Stimulated activated naive CD8-positive, alpha-beta T cell treated with anti-CD3 and anti-CD28 coated beads, Interleukin-15, Interleukin-2, amounts not matched to agents 100 ng/mL and 50 ng/mL, for 24 hours (primary cell): Measurements from ENCODE around the gene IGSF5.
"Not testable (repeated sequence)": the region's sequence is repeated elsewhere in the genome, so short reads cannot be mapped to it uniquely, and the experiment has no call there.

Experiments used
- H3K27ac Mint-ChIP-seq: one replicate; pipeline ENCODE4 v1.8.0; 2021; ENCODE audit warnings: mild to moderate bottlenecking, mixed read lengths
- H3K27me3 Mint-ChIP-seq: one replicate; pipeline ENCODE4 v1.8.0; 2021; ENCODE audit warnings: mixed read lengths
- H3K36me3 Mint-ChIP-seq: one replicate; pipeline ENCODE4 v1.8.0; 2021; ENCODE audit warnings: low read depth, mixed read lengths
- H3K4me1 Mint-ChIP-seq: one replicate; pipeline ENCODE4 v1.8.0; 2021; ENCODE audit warnings: low read depth, mixed read lengths
- H3K4me3 Mint-ChIP-seq: one replicate; pipeline ENCODE4 v1.8.0; 2021; ENCODE audit warnings: mild to moderate bottlenecking, mixed read lengths
- H3K9me3 Mint-ChIP-seq: one replicate; pipeline ENCODE4 v1.8.0; 2021; ENCODE audit warnings: mixed read lengths

IGSF5 gene

GRCh38 chr21:39744883-39745282 lies at the start of gene IGSF5:
Gene IGSF5 (plus strand): TSS chr21:39745183. CDS start chr21:39745510, 327 bp downstream.
- not testable (repeated sequence) for H3K9me3 Mint-ChIP-seq, H3K36me3 Mint-ChIP-seq, H3K27ac Mint-ChIP-seq, H3K4me3 Mint-ChIP-seq, H3K27me3 Mint-ChIP-seq, H3K4me1 Mint-ChIP-seq

- no peak overlapping the region for H3K27ac Mint-ChIP-seq
- H3K4me3 Mint-ChIP-seq, result no peak overlapping the region
- H3K27me3 Mint-ChIP-seq, result peaks cover 3% of the 10 kb centered on the region
- H3K36me3 Mint-ChIP-seq, result no peaks in the 10 kb centered on the region
- H3K9me3 Mint-ChIP-seq, result no peaks in the 10 kb centered on the region
- no peaks in the 10 kb centered on the region for H3K4me1 Mint-ChIP-seq
These were observed 48.8 kb upstream of the IGSF5 start for GRCh38 chr21:39696196-39696595.

- H3K4me1 Mint-ChIP-seq, result no peaks in the 10 kb centered on the region
- H3K9me3 Mint-ChIP-seq, result no peaks in the 10 kb centered on the region
- H3K36me3 Mint-ChIP-seq, result no peaks in the 10 kb centered on the region
- H3K4me3 Mint-ChIP-seq, result no peak overlapping the region
- peaks cover 3% of the 10 kb centered on the region for H3K27me3 Mint-ChIP-seq
- no peak overlapping the region for H3K27ac Mint-ChIP-seq
These were observed 48.4 kb upstream of the IGSF5 start for GRCh38 chr21:39696618-39697017.

GRCh38 chr21:39700318-39700717 lies 44.7 kb upstream of the IGSF5 start:
- Mint-ChIP-seq H3K27me3 (no peaks in the 10 kb centered on the region), H3K36me3 (no peaks in the 10 kb centered on the region), H3K9me3 (no peaks in the 10 kb centered on the region), H3K27ac (no peak overlapping the region), H3K4me1 (no peaks in the 10 kb centered on the region), H3K4me3 (no peak overlapping the region)

- H3K27me3 Mint-ChIP-seq, result peaks cover 4% of the 10 kb centered on the region
- H3K36me3 Mint-ChIP-seq, result no peaks in the 10 kb centered on the region
- H3K4me1 Mint-ChIP-seq, result no peaks in the 10 kb centered on the region
- no peak overlapping the region for H3K27ac Mint-ChIP-seq
- no peak overlapping the region for H3K4me3 Mint-ChIP-seq
- no peaks in the 10 kb centered on the region for H3K9me3 Mint-ChIP-seq
These were observed 41.4 kb upstream of the IGSF5 start for GRCh38 chr21:39703578-39703977.

- Mint-ChIP-seq H3K4me3 (no peak overlapping the region), H3K27me3 (peaks cover 4% of the 10 kb centered on the region), H3K4me1 (no peaks in the 10 kb centered on the region), H3K27ac (no peak overlapping the region), H3K36me3 (no peaks in the 10 kb centered on the region), H3K9me3 (no peaks in the 10 kb centered on the region)
These were observed 39.1 kb upstream of the IGSF5 start for GRCh38 chr21:39705849-39706248.

GRCh38 chr21:39707316-39707715 lies 37.7 kb upstream of the IGSF5 start:
- Mint-ChIP-seq H3K27ac (no peak overlapping the region), H3K36me3 (no peaks in the 10 kb centered on the region), H3K4me1 (no peaks in the 10 kb centered on the region), H3K9me3 (no peaks in the 10 kb centered on the region), H3K27me3 (peaks cover 4% of the 10 kb centered on the region), H3K4me3 (no peak overlapping the region)

GRCh38 chr21:39710866-39711265 lies 34.1 kb upstream of the IGSF5 start:
- H3K36me3 Mint-ChIP-seq, result no peaks in the 10 kb centered on the region
- no peaks in the 10 kb centered on the region for H3K4me1 Mint-ChIP-seq
- peaks cover 4% of the 10 kb centered on the region for H3K27me3 Mint-ChIP-seq
- H3K4me3 Mint-ChIP-seq, result no peak overlapping the region
- H3K9me3 Mint-ChIP-seq, result no peaks in the 10 kb centered on the region
- H3K27ac Mint-ChIP-seq, result no peak overlapping the region

- Mint-ChIP-seq H3K4me1 (no peaks in the 10 kb centered on the region), H3K27ac (no peak overlapping the region), H3K4me3 (no peak overlapping the region)
These were observed 32.7 kb upstream of the IGSF5 start for GRCh38 chr21:39712273-39712672.

GRCh38 chr21:39712976-39713375 lies 32.0 kb upstream of the IGSF5 start:
- Mint-ChIP-seq H3K27ac (no peak overlapping the region), H3K4me3 (no peak overlapping the region), H3K27me3 (peaks cover 2% of the 10 kb centered on the region), H3K9me3 (no peaks in the 10 kb centered on the region), H3K36me3 (no peaks in the 10 kb centered on the region), H3K4me1 (no peaks in the 10 kb centered on the region)

More at GRCh38 chr21:39712273-39712672, 32.7 kb upstream of the IGSF5 start:
- no peaks in the 10 kb centered on the region for H3K9me3 Mint-ChIP-seq
- H3K36me3 Mint-ChIP-seq, result no peaks in the 10 kb centered on the region
- H3K27me3 Mint-ChIP-seq, result no peaks in the 10 kb centered on the region

GRCh38 chr21:39713905-39714304 lies 31.1 kb upstream of the IGSF5 start:
- no peaks in the 10 kb centered on the region for H3K36me3 Mint-ChIP-seq
- no peak overlapping the region for H3K27ac Mint-ChIP-seq
- H3K9me3 Mint-ChIP-seq, result no peaks in the 10 kb centered on the region
- H3K4me3 Mint-ChIP-seq, result no peak overlapping the region
- H3K27me3 Mint-ChIP-seq, result peaks cover 7% of the 10 kb centered on the region
- H3K4me1 Mint-ChIP-seq, result no peaks in the 10 kb centered on the region

- Mint-ChIP-seq H3K4me1 (no peaks in the 10 kb centered on the region), H3K9me3 (no peaks in the 10 kb centered on the region), H3K4me3 (no peak overlapping the region)
These were observed 30.7 kb upstream of the IGSF5 start for GRCh38 chr21:39714331-39714730.

GRCh38 chr21:39715804-39716397 lies 29.1 kb upstream of the IGSF5 start:
- no peak overlapping the region for H3K27ac Mint-ChIP-seq
- no peaks in the 10 kb centered on the region for H3K36me3 Mint-ChIP-seq

More at GRCh38 chr21:39714331-39714730, 30.7 kb upstream of the IGSF5 start:
- peaks cover 7% of the 10 kb centered on the region for H3K27me3 Mint-ChIP-seq
- no peaks in the 10 kb centered on the region for H3K36me3 Mint-ChIP-seq
- H3K27ac Mint-ChIP-seq, result no peak overlapping the region

GRCh38 chr21:39720126-39720778 lies 24.7 kb upstream of the IGSF5 start:
- peaks cover 5% of the 10 kb centered on the region for H3K9me3 Mint-ChIP-seq
- no peak overlapping the region for H3K4me3 Mint-ChIP-seq
- H3K27ac Mint-ChIP-seq, result no peak overlapping the region
- H3K4me1 Mint-ChIP-seq, result no peaks in the 10 kb centered on the region
- H3K36me3 Mint-ChIP-seq, result no peaks in the 10 kb centered on the region
- H3K27me3 Mint-ChIP-seq, result peaks cover 11% of the 10 kb centered on the region

More at GRCh38 chr21:39715804-39716397, 29.1 kb upstream of the IGSF5 start:
- H3K4me3 Mint-ChIP-seq, result no peak overlapping the region
- H3K9me3 Mint-ChIP-seq, result no peaks in the 10 kb centered on the region
- peaks cover 11% of the 10 kb centered on the region for H3K27me3 Mint-ChIP-seq
- no peaks in the 10 kb centered on the region for H3K4me1 Mint-ChIP-seq

- H3K27ac Mint-ChIP-seq, result no peak overlapping the region
- H3K9me3 Mint-ChIP-seq, result peaks cover 5% of the 10 kb centered on the region
- H3K4me1 Mint-ChIP-seq, result no peaks in the 10 kb centered on the region
- H3K4me3 Mint-ChIP-seq, result no peak overlapping the region
- peaks cover 11% of the 10 kb centered on the region for H3K27me3 Mint-ChIP-seq
- H3K36me3 Mint-ChIP-seq, result no peaks in the 10 kb centered on the region
These were observed 23.1 kb upstream of the IGSF5 start for GRCh38 chr21:39721885-39722284.

GRCh38 chr21:39724944-39725343 lies 20.0 kb upstream of the IGSF5 start:
- no peak overlapping the region for H3K27ac Mint-ChIP-seq
- peaks cover 4% of the 10 kb centered on the region for H3K27me3 Mint-ChIP-seq
- H3K36me3 Mint-ChIP-seq, result no peaks in the 10 kb centered on the region

More at GRCh38 chr21:39724944-39725343, 20.0 kb upstream of the IGSF5 start:
- H3K4me1 Mint-ChIP-seq, result no peaks in the 10 kb centered on the region
- H3K9me3 Mint-ChIP-seq, result peaks cover 5% of the 10 kb centered on the region
- no peak overlapping the region for H3K4me3 Mint-ChIP-seq
